Ascending aorta (tissue), 2 donors: ENCODE data around the gene GNPDA1. TPM values are rescaled to one million over a fixed set of nuclear protein-coding genes. Genes with fewer than 3 reads are reported as not detected.

Experiments used
- DNase-seq, 2 donors: peaks; one replicate each; pipeline ENCODE4 v3.0.0-alpha.2; 2019; ENCODE audit warnings: low spot score in 2 of 2
- H3K27ac ChIP-seq, 2 donors: fragments of 200-600 bp; sonication (generic); one replicate each; pipeline ENCODE4 v1.5.1; 2016 to 2017; ENCODE audit warnings: mild to moderate bottlenecking in 1 of 2
- H3K27me3 ChIP-seq: fragments of 200-600 bp; sonication (generic); one replicate; pipeline ENCODE4 v1.5.1; 2017
- H3K36me3 ChIP-seq, 2 donors: fragments of 200-600 bp; sonication (generic); one replicate each; pipeline ENCODE4 v1.5.1; 2016
- H3K4me1 ChIP-seq, 2 donors: fragments of 200-600 bp; sonication (generic); one replicate each; pipeline ENCODE4 v1.5.1; 2016 to 2017; ENCODE audit warnings: mild to moderate bottlenecking in 1 of 2
- H3K4me3 ChIP-seq, 2 donors: fragments of 200-600 bp; sonication (generic); one replicate each; pipeline ENCODE4 v1.5.1; 2016 to 2017; ENCODE audit warnings: mild to moderate bottlenecking in 1 of 2
- H3K9me3 ChIP-seq, 2 donors: fragments of 200-600 bp; sonication (generic); one replicate each; pipeline ENCODE4 v1.5.1; 2016
- intact Hi-C: fragments of 100-400 bp; cut with DNase I; formaldehyde crosslinking; loops from one replicate; pipeline ENCODE4 v1.15.1; 2023
- total RNA-seq: library from RNA; depleted of rRNA; stranded (reverse); fragments of >200 nt; gene quantifications from one replicate; pipeline ENCODE4 v1.1.0, GENCODE V29; 2016
- TF ChIP-seq, protein P1 (sequence below), 3 experiments: fragments of 200-600 bp in 2 of 3; fragments of 450-650 bp in 1 of 3; sonication (generic) in 2 of 3; IDR thresholded peaks; one replicate each; pipeline ENCODE4 v1.5.1; 2016 to 2019; ENCODE audit warnings: antibody characterized with exemption in 3 of 3, mild to moderate bottlenecking in 1 of 3, moderate library complexity in 1 of 3

GNPDA1 gene
- total RNA-seq, 1 donor from 2014 or later = 185 TPM

DNA sequence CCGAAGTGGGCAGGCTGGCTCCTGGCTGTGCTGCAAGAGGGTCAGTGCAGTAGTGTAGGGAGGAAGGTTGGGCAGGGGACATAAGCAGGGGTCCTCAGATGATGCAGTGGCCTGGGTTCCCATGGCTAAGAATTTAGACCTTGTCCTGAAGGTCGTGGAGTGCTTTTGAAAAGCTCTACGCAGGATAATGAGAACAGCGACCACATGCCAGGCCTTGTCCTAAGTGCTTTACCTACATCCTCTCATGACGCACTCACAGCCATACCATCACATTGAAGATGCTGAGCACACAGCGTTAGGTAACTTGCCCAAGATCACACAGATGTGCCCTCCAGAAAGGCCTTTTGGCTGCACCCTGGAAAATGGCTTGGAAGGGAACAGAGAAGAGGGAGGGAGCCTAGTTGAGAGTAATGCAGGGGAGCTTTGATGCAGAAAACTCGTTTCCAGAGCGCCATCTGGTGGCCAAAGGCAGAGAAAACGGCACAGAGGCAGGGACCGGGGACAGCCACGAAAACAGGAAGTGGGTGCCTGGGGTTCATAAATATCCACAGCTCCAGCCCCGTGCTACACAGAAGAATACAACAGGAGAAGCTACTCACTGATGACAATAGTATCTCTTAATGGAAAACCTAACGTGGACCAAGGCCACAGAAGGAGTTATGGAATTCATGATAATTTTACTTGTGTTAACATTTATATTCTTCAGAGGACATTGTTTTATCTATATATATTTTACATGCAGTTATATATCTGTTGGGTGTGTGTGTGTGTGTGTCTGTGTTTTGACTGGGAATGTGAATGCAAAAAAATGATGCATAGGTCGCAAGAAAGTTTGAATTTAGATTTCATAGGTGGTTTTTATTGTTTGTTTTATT, 52.1 kb downstream of the GNPDA1 start:
- TF ChIP-seq, protein P1, sequence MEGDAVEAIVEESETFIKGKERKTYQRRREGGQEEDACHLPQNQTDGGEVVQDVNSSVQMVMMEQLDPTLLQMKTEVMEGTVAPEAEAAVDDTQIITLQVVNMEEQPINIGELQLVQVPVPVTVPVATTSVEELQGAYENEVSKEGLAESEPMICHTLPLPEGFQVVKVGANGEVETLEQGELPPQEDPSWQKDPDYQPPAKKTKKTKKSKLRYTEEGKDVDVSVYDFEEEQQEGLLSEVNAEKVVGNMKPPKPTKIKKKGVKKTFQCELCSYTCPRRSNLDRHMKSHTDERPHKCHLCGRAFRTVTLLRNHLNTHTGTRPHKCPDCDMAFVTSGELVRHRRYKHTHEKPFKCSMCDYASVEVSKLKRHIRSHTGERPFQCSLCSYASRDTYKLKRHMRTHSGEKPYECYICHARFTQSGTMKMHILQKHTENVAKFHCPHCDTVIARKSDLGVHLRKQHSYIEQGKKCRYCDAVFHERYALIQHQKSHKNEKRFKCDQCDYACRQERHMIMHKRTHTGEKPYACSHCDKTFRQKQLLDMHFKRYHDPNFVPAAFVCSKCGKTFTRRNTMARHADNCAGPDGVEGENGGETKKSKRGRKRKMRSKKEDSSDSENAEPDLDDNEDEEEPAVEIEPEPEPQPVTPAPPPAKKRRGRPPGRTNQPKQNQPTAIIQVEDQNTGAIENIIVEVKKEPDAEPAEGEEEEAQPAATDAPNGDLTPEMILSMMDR (IDR thresholded peaks at IDR 0.05) = peak; percentile 67 to 84 (median 84)
- Histone ChIP-seq H3K4me3 (peak overlapping the region in 1 of 2 donors; percentile 30), H3K36me3 (peaks cover 0 to 3% of the 10 kb centered on the region in 2 donors), H3K9me3 (no peaks in the 10 kb centered on the region), H3K4me1 (no peaks in the 10 kb centered on the region), H3K27me3 (no peaks in the 10 kb centered on the region), H3K27ac (peak overlapping the region in 1 of 2 donors; percentile 22)
- intact Hi-C loops = loop anchor here (1.0 to 5.0 kb wide), 4 partner anchors 37 to 268 kb away; partner anchors contain the start of genes DELE1 and PCDH1
- DNase-seq = peak; percentile 51 to 94

DNA sequence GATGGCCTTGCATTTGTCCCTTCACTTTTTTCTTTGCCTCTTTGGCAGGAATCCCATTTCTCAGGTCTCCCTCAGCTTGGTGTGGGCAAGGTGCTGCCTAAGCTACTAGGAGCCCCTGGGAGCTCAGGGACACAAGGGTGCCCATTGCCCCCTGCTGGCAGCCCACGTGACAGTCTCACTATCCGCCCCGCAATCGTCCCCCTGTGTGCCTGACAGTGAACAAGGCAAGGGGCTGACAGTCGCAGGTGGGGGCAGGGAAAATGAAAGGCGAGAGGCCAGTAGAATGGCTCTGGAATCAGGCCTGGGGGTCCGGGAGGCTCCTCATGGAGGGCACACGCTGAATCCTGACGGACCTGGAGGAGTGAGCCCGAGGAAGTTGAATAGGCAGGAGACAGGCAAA, 52.8 kb downstream of the GNPDA1 start:
- H3K9me3 ChIP-seq = no peaks in the 10 kb centered on the region
- no peak overlapping the region for H3K27ac ChIP-seq
- TF ChIP-seq, protein P1 (IDR thresholded peaks at IDR 0.05) = peak in 1 of 3 experiments; percentile 12
- intact Hi-C loops = loop anchor here (1.0 to 5.0 kb wide), 4 partner anchors 37 to 268 kb away; partner anchors contain the start of genes DELE1 and PCDH1
- no peak for DNase-seq
- H3K27me3 ChIP-seq = no peaks in the 10 kb centered on the region
- peaks cover 0 to 3% of the 10 kb centered on the region in 2 donors for H3K36me3 ChIP-seq
- H3K4me3 ChIP-seq = no peak overlapping the region
- H3K4me1 ChIP-seq = no peaks in the 10 kb centered on the region

DNA sequence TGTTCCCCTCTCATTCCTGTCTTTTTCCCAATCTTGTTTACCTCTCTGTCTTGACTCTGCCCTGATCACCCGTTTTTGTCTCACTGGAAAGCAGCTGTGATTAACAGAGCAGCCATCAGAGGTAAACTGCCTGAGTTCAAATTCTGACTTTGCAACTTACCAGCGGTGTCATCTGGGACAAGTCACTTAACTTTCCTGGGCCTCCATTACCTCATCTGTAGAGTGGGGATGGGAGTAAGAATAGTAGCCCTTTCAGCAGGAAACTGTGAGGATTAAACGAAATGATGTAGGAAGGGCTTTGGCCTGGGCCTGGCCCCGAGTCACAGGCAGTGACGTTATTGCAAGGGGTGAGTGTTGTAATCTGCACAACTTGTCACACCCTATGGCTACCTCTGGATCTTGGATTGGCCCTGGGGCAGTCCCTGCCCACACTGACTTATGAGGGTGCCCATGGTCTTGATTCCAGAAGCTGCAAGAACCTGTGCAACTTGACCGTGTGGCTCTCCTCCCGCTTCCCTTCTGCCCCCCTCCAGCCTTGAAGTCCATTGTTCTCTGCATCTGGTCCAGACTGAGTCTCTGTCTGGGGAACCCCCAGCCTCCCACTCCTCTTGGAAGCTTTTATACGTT, 54.2 kb downstream of the GNPDA1 start:
- DNase-seq = no peak
- no peak overlapping the region for H3K27ac ChIP-seq
- H3K9me3 ChIP-seq = no peaks in the 10 kb centered on the region
- TF ChIP-seq, protein P1 (IDR thresholded peaks at IDR 0.05) = no peak
- intact Hi-C loops = no loop called here
- H3K4me1 ChIP-seq = no peaks in the 10 kb centered on the region
- H3K27me3 ChIP-seq = no peaks in the 10 kb centered on the region
- H3K4me3 ChIP-seq = no peak overlapping the region
- H3K36me3 ChIP-seq = peaks cover 0 to 3% of the 10 kb centered on the region in 2 donors

DNA sequence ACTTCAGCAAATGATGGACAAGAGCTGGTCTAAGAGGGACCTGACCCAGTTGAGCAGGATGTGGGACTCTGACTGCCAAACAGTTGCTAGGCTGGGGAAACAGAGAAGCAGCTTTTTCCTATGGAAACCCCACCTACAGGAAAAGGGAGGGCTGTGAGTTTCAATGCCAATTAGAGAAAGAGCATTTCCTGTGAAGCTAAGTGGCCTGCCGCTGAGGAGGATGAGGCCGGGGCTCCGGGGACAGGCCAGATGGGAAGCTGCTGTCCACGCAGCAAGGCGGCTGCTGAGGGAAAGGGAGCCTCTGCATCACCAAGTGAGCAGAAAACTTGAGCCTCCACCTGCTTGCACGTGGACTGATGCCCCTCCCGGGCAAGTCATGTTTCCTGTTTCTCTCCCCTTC, 54.7 kb downstream of the GNPDA1 start, which contains the start of gene PCDH12:
TSS of gene PCDH12 (minus strand) at position 90 of the 400 bp plus-strand sequence. CDS start 351 bp downstream, outside the sequence.
- H3K9me3 ChIP-seq = no peaks in the 10 kb centered on the region
- intact Hi-C loops = no loop called here

DNA sequence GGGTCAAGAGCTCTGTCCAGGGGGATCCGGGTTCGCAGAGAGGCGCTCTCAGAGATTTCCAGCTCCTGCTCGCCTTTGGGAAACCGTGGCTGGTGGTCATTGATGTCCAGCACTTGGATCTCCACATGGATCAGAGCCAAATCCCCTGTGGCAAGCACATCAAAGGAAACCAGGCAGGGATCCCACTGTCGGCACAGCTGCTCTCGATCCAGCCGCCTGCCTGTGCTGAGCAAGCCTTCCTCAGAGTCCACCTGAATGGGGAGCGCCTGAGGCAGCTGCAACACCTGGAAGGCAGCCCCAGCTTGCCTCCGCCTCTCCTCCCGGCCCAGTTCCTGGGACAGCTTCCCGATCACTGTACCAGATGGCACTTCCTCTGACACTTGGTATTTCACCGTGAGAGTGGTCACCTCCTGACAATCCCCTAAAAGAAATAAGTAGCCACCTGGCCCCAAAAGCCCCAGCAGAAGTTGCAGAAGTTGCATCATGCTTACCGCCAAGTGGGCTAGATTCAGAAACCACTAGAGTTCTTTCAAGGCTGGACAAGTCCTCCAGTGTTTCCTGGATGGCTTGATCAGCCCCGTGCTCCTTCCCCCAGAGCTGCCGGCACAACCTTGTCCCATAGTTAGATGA, 55.3 kb downstream of the GNPDA1 start:
- peak in 1 of 2 donors; percentile 56 for DNase-seq
- Histone ChIP-seq H3K4me1 (no peaks in the 10 kb centered on the region), H3K9me3 (no peaks in the 10 kb centered on the region), H3K4me3 (no peak overlapping the region), H3K27me3 (no peaks in the 10 kb centered on the region), H3K27ac (peak overlapping the region in 1 of 2 donors; percentile 32), H3K36me3 (peaks cover 0 to 3% of the 10 kb centered on the region in 2 donors)
- intact Hi-C loops = no loop called here
- TF ChIP-seq, protein P1 (IDR thresholded peaks at IDR 0.05) = no peak

More for the DNA sequence above, 54.7 kb downstream of the GNPDA1 start, which contains the start of gene PCDH12:
- no peaks in the 10 kb centered on the region for H3K27me3 ChIP-seq
- H3K4me1 ChIP-seq = no peaks in the 10 kb centered on the region
- no peak within 1 kb of the TSS for H3K4me3 ChIP-seq
- peak within 1 kb of the TSS in 1 of 2 donors; percentile 32 for H3K27ac ChIP-seq
- DNase-seq = no peak
- H3K36me3 ChIP-seq = peaks cover 0 to 3% of the 10 kb centered on the region in 2 donors
- TF ChIP-seq, protein P1 (IDR thresholded peaks at IDR 0.05) = no peak
